A375 (cell line): ENCODE results near the gene PABPC4L. TPM values are rescaled to one million over a fixed set of nuclear protein-coding genes. Genes with fewer than 3 reads are reported as not detected.

ENCODE experiments used
- total RNA-seq: library from RNA; depleted of rRNA; stranded (reverse); fragments of >200 nt; shearing (Covaris generic); gene quantifications from 2 replicates; pipeline ENCODE4 v1.2.3, GENCODE V29; 2014; rRNA removed

The PABPC4L gene
- 0.90 and 1.1 TPM in 2 replicates for total RNA-seq

GRCh38 chr4:134201216-134202161 is at the start of gene PABPC4L:
PABPC4L (minus strand) TSS chr4:134201789; CDS start chr4:134201019, 770 bp downstream.

